HepG2 (cell line): ENCODE data around the gene B3GNT9. TPM values are rescaled to one million over a fixed set of nuclear protein-coding genes. Genes with fewer than 3 reads are reported as not detected.

Source experiments
- ATF4 ChIP-seq, 2 experiments: fragments of 450-650 bp in 1 of 2; sonication (generic) in 1 of 2; formaldehyde crosslinking; IDR thresholded peaks; 2 replicates each; pipeline versions ENCODE4 v1.5.0 to v1.8.0; 2020 to 2022; ENCODE audit warnings: mild to moderate bottlenecking in 1 of 2, missing genetic modification reagents in 1 of 2
- CCAR2 ChIP-seq: fragments of 200-400 bp; formaldehyde crosslinking; optimal IDR thresholded peaks from 2 replicates; pipeline ENCODE3; 2018; ENCODE audit warnings: low read depth, mild to moderate bottlenecking, low read length, moderate library complexity
- CCDC6 ChIP-seq: sonication (generic); formaldehyde crosslinking; IDR thresholded peaks from 2 replicates; pipeline ENCODE4 v1.8.1; 2022; ENCODE audit warnings: mild to moderate bottlenecking, missing genetic modification reagents, moderate library complexity
- NR2F2 ChIP-seq: IDR thresholded peaks from 2 replicates; pipeline ENCODE4 v1.6.1; 2012; ENCODE audit warnings: low read depth, inconsistent platforms, borderline replicate concordance
- RORA ChIP-seq: sonication (generic); formaldehyde crosslinking; IDR thresholded peaks from 2 replicates; pipeline ENCODE4 v1.5.0; 2020; ENCODE audit warnings: mild to moderate bottlenecking, missing genetic modification reagents, moderate library complexity
- SMC3 ChIP-seq: IDR thresholded peaks from 2 replicates; pipeline ENCODE4 v1.6.1; 2011; ENCODE audit warnings: low read length, improper control_type of control experiment
- ZFYVE20 ChIP-seq: sonication (generic); formaldehyde crosslinking; IDR thresholded peaks from 2 replicates; pipeline ENCODE4 v1.8.0; 2023; ENCODE audit warnings: low read depth, mild to moderate bottlenecking, moderate library complexity, missing genetic modification reagents, borderline replicate concordance
- ZNF333 ChIP-seq: sonication (generic); formaldehyde crosslinking; IDR thresholded peaks from 2 replicates; pipeline ENCODE4 v1.4.0; 2020; ENCODE audit warnings: mild to moderate bottlenecking, missing genetic modification reagents, borderline replicate concordance
- polyA plus RNA-seq, 8 experiments: library from polyadenylated mRNA; depleted of rRNA in 3 of 8; stranded (reverse) in 7 of 8; unstranded in 1 of 8; fragments of >200 nt; fragmentation: Illumina TruSeq in 4 of 8; extraction: Trizol in 4 of 8; gene quantifications; 2 replicates each; pipeline versions ENCODE4 v1.2.1 to v1.2.3, GENCODE V29; 2011 to 2016; ENCODE audit warnings: low read depth in 4 of 8, missing spikeins in 1 of 8, mixed read lengths in 1 of 8; ENCODE audit not compliant: insufficient read depth in 1 of 8
- total RNA-seq, 5 experiments: library from RNA; depleted of rRNA; stranded (reverse); fragments of >200 nt; fragmentation: Illumina TruSeq; extraction: Trizol; gene quantifications; 2 replicates each; pipeline ENCODE4 v1.2.3, GENCODE V29; 2016; ENCODE audit warnings: low read depth in 1 of 5
- TF ChIP-seq, protein P1 (sequence below): IDR thresholded peaks from 2 replicates; pipeline ENCODE4 v1.6.1; 2012; ENCODE audit warnings: low read length, improper control_type of control experiment

B3GNT9 gene
- total and polyA plus RNA-seq, 2 of the 13 experiments (the other 11 are each of a cell fraction or from before 2014, with no cell fraction given): 1.5 to 3.1 TPM

GRCh38 chr16:67100569-67101310 is 50.1 kb downstream of the B3GNT9 start (continued):
- TF ChIP-seq RORA (CRISPR knock-in tag): no peak
- TF ChIP-seq ZNF333 (CRISPR knock-in tag): no peak
- TF ChIP-seq NR2F2: no peak
- peak; percentile 45; the same call in 1 of the 2 replicates for TF ChIP-seq SMC3
- no peak for TF ChIP-seq ZFYVE20 (CRISPR knock-in tag)
- no peak for TF ChIP-seq CCDC6 (CRISPR knock-in tag)
- TF ChIP-seq ATF4 (CRISPR knock-in tag; IDR thresholded peaks at IDR 0.05): peak; percentile 41 to 70; a peak in 2 of 4 replicates
- TF ChIP-seq, protein P1, sequence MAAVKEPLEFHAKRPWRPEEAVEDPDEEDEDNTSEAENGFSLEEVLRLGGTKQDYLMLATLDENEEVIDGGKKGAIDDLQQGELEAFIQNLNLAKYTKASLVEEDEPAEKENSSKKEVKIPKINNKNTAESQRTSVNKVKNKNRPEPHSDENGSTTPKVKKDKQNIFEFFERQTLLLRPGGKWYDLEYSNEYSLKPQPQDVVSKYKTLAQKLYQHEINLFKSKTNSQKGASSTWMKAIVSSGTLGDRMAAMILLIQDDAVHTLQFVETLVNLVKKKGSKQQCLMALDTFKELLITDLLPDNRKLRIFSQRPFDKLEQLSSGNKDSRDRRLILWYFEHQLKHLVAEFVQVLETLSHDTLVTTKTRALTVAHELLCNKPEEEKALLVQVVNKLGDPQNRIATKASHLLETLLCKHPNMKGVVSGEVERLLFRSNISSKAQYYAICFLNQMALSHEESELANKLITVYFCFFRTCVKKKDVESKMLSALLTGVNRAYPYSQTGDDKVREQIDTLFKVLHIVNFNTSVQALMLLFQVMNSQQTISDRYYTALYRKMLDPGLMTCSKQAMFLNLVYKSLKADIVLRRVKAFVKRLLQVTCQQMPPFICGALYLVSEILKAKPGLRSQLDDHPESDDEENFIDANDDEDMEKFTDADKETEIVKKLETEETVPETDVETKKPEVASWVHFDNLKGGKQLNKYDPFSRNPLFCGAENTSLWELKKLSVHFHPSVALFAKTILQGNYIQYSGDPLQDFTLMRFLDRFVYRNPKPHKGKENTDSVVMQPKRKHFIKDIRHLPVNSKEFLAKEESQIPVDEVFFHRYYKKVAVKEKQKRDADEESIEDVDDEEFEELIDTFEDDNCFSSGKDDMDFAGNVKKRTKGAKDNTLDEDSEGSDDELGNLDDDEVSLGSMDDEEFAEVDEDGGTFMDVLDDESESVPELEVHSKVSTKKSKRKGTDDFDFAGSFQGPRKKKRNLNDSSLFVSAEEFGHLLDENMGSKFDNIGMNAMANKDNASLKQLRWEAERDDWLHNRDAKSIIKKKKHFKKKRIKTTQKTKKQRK: no peak
- no peak for TF ChIP-seq CCAR2
